Fibroblast of lung (primary cell): ENCODE results near the gene MICAL2.

Experiments
- CTCF ChIP-seq, 2 donors: IDR thresholded peaks in 1 of 2; conservative IDR thresholded peaks in 1 of 2; 1 replicate in 1 of 2; 2 replicates in 1 of 2; pipeline ENCODE4 v1.5.1; 2011 to 2012; ENCODE audit warnings: low read length in 2 of 2, control low read depth in 1 of 2, inconsistent platforms in 1 of 2, low read depth in 1 of 2, mild to moderate bottlenecking in 1 of 2
- EZH2 ChIP-seq: IDR thresholded peaks from 2 replicates; pipeline ENCODE4 v1.5.1; 2012; ENCODE audit warnings: low read length, control low read depth, mild to moderate bottlenecking; ENCODE audit errors: missing control alignments

- TF ChIP-seq CTCF (conservative IDR thresholded peaks at IDR 0.05 in 1 of 2, IDR thresholded peaks at IDR 0.05 in 1 of 2; ENCODE audit: low read depth in 1 of 2, low read length in 2 of 2), result no peak
- no peak for TF ChIP-seq EZH2
Measured at GRCh38 chr11:12216671-12217374, 106.4 kb downstream of the MICAL2 start.
